WTC11 (cell line): ENCODE data around the gene LEFTY1.

ENCODE experiments used
- CTCF ChIP-seq: fragments of 200-600 bp; IDR thresholded peaks from 2 replicates; pipeline ENCODE4 v1.8.0; 2022; ENCODE audit warnings: antibody characterized with exemption
- ELF4 ChIP-seq: sonication (generic); formaldehyde crosslinking; IDR thresholded peaks from 2 replicates; pipeline ENCODE4 v1.8.1; 2022; ENCODE audit warnings: low read depth, mild to moderate bottlenecking, moderate library complexity, missing genetic modification reagents
- NFYB ChIP-seq: sonication (generic); formaldehyde crosslinking; conservative IDR thresholded peaks from 2 replicates; pipeline ENCODE4 v1.8.0; 2022; ENCODE audit warnings: low read depth, missing genetic modification reagents
- RELA ChIP-seq: sonication (generic); formaldehyde crosslinking; IDR thresholded peaks from 2 replicates; pipeline ENCODE4 v1.8.1; 2022; ENCODE audit warnings: missing genetic modification reagents, mild to moderate bottlenecking, borderline replicate concordance
- SMAD3 ChIP-seq: sonication (generic); formaldehyde crosslinking; IDR thresholded peaks from 2 replicates; pipeline ENCODE4 v1.8.0; 2022; ENCODE audit warnings: missing genetic modification reagents, mild to moderate bottlenecking, borderline replicate concordance
- SP1 ChIP-seq: sonication (generic); formaldehyde crosslinking; conservative IDR thresholded peaks from 2 replicates; pipeline ENCODE4 v1.8.1; 2022; ENCODE audit warnings: missing genetic modification reagents
- ZNF416 ChIP-seq: fragments of 250-450 bp; sonication (Bioruptor Pico); IDR thresholded peaks from 2 replicates; pipeline ENCODE4 v1.9.0; 2021; ENCODE audit warnings: mild to moderate bottlenecking, inconsistent platforms

GRCh38 chr1:225891229-225891972 is 2.5 kb upstream of the LEFTY1 start:
- TF ChIP-seq CTCF (no peak), SP1 (CRISPR knock-in tag) (no peak), ELF4 (CRISPR knock-in tag) (no peak), RELA (CRISPR knock-in tag) (no peak), SMAD3 (CRISPR knock-in tag) (no peak), NFYB (CRISPR knock-in tag) (no peak), ZNF416 (CRISPR knock-in tag) (no peak)
